Measurements from ENCODE around the gene XKR3.

- TF ChIP-seq CTCF (IDR thresholded peaks at IDR 0.05; ENCODE audit: low read depth, low read length), result no peak
- TF ChIP-seq EZH2phosphoT487 (IDR thresholded peaks at IDR 0.05; ENCODE audit: low read depth), result no peak
These were observed 41.8 kb downstream of the XKR3 start for GRCh38 chr22:16783453-16783852.
